Fibroblast of skin of left biceps (primary cell): ENCODE results near the gene AADAT.

ENCODE experiments used
- DNase-seq, 2 experiments: peaks; one replicate each; pipeline ENCODE4 v3.0.0-alpha.2; 2013; ENCODE audit warnings: low read depth in 2 of 2

Gene AADAT

DNA sequence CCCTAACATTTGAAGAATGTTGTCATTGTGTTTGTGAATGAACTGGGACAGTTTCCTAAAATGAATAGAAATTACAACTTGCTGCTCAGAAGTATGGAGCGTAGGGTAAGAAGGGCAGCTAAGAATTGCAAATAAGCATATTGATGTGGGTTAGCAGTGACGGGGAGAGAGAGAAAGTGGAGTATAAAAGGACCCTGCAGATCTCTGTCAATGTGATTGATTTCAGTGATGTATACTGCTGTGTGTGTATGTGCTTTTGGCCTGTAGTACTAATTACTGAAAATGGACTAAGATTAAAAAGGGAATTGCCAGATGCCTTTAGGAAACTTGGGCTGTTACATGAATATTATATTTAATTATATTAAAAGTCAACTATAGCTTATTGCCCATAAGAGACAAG lies 55.8 kb downstream of the AADAT start:
- DNase-seq = no peak

DNA sequence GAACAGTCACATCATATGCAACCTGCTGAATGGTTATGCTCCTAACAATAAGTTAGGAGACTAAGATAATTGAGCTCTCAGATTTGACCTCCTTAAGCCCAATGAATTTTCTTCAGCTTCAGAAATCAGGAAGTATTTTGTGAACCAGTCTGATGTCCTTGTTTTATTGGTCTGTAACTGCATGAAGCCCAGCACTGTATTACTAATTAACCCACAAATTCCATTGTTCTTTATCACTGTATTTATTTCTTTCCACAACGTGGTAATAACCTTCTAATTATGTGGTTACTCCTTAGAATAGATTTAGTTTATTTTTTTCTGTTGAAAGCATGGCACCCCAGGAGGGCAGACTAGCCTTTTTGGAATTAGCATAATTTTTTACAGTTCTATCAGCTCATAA lies 59.6 kb downstream of the AADAT start:
- no peak for DNase-seq

DNA sequence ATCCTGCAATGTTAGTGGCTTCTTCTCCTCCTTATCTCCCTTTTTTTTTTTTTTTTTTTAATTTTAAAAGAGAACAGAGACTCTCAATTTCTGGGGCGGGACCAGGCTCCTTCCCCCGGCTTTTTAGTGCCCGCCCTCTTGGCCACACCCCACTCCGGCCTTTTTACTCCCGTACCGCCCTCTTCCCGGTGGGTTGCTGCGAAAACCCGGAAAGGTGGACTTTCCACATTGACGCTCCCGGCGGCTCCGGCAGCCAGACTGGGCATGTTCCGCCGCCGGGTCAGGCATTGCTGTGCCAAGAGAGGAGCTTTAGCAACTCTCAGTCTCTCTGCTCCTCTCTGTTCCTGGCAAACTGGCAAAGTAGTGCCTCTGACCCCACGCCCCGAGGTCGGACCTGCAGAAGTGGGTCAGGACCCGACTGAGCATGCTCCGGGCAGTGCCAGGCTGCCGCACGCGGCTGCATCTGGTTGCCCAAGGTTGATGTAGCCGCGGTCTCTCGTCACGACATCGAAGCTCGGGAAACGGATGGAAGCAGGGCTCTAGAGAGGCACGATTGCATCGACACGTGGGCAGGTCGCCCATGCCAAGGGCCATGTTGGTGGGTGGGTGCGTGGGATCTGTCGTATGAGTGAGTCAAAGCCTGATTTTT lies 62.5 kb downstream of the AADAT start:
- peak; percentile 94 to 95 for DNase-seq

DNA sequence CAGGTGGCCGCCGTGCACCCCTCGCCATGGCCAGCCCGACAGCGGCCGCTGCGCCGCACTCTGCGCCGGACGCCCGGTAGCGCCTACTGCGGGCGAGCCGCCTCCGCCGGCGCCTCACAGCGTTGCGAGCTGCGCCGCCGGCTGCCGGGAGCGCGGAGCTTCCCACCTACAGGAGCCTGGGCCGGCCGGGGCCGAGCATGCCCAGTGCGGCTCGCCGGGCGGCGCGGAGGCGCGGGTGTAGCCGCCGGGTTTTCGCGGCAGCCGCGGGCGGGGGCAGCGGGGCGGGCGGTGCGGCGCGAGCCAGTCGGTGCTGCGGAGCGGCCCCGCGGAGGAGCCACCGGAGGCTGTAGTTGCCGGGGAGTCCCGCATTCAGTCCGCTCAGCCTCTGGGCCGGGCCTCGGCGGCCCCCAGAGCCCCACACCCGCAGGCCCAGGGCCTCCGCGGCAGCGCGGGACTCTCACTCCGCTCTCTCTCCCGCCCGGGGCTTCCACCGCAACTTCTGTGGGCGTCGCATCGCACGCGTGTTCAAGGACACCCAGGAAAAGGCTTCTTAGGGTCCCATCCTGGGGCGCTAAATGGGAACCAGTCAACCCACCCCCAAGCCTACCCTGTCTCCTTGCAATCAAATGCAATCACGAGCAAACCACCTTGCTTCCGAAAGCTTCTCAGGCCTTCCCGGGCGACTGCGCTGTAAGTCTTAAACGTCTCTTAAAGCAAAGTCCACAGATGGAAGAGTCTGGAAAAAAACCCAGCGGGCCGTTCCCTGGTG lies 63.3 kb downstream of the AADAT start, which contains the start of gene MFAP3L:
MFAP3L (minus strand) TSS at position 143 of the 769 bp plus-strand sequence. CDS start 20,518 bp downstream, outside the sequence.
- DNase-seq = peak; percentile 80 to 82

DNA sequence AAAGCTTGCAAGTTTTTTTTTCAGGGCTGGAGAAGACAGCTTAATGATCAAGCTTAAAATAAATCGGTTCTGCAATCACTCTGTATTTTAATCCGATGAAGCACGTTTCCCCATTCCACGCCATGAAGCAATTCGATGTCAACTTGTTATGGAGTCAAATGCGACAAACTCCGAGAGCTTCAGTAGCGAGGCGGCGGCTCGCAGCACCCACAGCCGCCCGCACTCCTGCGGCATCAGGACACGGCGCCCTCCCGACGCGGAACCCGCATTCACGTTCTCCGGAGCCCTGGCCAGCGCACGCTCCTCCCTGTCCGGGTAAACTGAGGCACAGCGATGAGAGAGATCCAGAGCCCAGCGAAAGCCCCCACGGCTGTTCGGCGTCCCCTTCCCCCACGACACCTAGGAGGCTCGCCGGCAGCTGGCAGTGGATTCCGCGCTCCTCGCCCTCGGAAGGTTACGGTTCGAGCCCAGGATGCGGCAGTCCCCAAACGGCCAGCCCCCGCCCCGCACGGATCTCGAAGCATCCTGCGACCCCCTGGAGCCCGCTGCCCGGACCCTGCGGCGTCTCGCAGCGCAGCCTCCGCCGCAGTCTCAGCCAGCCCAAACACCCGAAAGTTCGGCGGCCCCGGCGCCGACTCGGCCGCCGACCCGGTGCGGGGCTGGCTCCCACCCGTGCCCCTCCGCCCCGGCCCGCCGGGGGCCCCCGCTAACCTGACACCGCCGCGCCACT lies 64.1 kb downstream of the AADAT start:
- no peak for DNase-seq

DNA sequence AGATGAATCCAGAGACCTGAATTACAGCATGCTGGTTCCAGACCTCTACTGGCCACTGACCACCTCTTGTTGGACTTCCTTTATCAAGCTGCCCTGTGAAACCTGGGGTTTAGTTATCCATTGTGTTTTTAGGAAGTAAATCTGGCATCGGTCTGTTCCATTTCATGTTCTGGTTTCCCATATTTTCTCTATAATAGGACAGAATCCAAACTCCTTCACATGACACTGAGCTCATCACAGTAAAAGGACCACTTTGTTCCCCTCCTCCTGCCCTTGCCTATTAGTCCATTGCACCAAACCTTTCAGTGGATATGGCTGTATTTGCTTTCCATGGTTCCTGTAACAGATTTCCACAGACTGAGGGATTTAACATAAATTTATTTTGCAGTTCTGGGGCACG lies 67.5 kb downstream of the AADAT start:
- DNase-seq = no peak

DNA sequence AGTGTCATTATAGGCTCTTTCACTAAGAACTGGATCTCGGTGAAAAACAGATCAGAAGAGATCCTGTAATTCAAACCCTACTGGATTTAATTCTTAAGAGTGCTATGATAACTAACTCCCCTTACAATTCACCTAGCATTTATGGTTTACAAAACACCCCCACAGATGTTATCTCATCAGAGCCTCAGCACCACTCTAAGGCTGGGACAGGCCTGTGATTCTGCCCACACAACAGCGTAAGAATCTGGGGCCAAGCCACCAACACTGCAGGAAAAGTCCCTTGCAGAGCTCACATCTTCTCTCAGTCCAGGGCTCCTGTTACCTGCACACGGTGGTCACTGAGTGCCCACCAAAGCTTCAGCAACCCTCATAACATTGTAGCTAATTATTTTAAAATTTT lies 72.5 kb downstream of the AADAT start:
- DNase-seq = no peak

DNA sequence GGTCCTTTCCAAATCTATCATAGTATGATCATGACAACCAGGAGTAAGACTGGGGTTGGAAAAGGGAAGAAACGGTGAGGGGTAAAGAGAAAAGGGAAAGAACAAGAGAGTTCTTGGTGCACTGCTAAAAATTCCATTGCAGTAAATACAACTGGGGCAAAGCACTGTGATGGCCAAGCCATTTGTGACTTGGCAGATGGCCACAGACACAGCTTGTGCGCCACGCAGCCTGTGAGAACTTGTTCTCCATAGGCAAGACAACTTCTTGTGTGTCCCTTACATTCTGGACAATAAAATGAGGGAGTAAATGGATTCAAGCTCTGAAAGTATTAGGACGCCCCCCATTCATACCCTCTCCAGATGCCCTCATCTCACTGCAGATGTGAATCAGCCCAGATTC lies 74.5 kb downstream of the AADAT start:
- no peak for DNase-seq

DNA sequence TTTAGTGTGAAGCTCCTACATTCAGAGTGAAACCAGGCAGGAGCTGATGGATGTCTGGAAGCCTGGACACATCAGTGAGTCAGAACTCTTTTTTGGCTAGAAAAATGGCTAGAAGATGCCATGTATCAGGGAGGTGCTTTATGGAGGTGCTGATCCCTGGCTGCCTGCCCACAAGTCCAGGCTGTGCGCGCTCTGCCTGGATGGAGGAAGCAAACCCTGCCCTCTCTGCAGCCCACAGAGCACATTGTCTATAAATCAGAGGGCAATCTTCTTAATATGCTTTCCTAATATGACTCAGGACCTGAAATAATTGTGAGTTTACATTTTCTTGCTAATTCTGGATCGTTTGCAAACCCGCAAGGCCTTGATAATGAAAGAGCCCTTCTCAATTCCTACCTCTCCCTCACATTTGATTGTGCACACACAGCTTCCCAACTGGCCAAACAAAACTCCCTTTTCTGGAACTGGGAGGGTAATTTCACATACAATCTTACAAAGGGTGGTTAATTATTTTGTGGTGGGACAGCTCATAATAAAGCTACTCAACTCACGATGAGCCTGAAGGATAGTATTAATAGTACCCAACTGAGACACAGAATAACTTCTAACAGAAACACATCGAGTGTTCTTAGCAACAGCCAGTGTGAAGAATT lies 75.3 kb downstream of the AADAT start:
- DNase-seq = peak in 1 of 2 experiments; percentile 12

DNA sequence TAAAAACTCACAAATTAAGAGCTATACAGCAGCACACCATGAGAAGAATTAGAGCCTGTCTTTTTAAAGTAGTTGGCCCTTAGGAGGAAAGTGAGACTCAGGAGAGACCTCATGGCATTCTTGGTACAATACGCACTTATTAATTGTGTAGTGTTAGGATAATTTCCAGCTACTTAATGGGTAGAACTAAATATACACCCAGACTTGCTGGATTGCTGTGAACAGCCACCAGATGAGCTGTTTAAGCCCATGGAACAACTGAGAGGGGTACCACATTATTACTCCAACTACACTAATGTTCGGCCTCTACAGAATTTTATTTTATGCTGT lies 77.2 kb downstream of the AADAT start:
- DNase-seq = no peak

DNA sequence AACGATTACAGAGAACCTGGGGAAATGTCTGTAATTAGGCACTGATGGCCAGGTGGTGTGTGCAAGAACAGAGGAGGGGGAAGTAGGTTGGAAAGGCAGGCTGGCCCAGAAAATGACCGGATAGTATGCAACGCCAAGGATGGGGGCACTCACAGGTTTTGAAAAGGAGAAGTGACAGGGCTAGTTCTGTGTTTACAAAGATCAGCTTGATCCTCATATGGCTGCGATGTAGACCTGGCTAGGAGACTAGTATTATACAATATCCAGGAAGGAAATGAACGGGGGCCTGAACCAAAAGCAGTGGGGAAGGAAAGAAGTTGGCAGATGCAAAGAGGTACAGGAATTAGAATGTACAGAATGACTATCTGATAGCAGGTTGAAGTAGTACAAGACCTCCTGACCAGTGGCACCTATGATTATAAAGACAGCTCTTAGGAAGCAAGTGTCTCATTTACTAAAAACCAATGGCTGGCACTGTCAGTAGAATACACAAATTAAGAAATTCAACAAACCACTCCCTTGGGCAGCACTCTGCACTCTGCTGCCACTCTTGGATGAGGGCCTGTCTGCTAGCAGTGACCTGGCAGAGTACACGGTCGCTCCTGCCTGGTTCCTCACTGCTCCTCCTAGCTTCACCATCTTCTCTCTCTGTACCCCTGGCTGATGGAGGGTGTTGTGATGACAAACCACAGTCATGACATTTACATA lies 77.7 kb downstream of the AADAT start:
- DNase-seq = no peak
